Osteocyte (in vitro differentiated cells): Measurements from ENCODE around the gene CSPG4. TPM values are rescaled to one million over a fixed set of nuclear protein-coding genes. Genes with fewer than 3 reads are reported as not detected.
"Not testable (repeated sequence)": the region's sequence is repeated elsewhere in the genome, so short reads cannot be mapped to it uniquely, and the experiment has no call there.

Source experiments
- DNase-seq: peaks from one replicate; pipeline ENCODE4 v3.0.0; 2021; ENCODE audit warnings: mixed read lengths; ENCODE audit not compliant: unreplicated experiment; ENCODE audit errors: extremely low spot score
- H3K27ac Mint-ChIP-seq: one replicate; pipeline ENCODE4 v1.8.0; 2021; ENCODE audit warnings: mild to moderate bottlenecking, mixed read lengths; ENCODE audit not compliant: unreplicated experiment
- H3K27me3 Mint-ChIP-seq: one replicate; pipeline ENCODE4 v1.8.0; 2021; ENCODE audit warnings: mixed read lengths; ENCODE audit not compliant: unreplicated experiment
- H3K36me3 Mint-ChIP-seq: one replicate; pipeline ENCODE4 v1.8.0; 2021; ENCODE audit warnings: mixed read lengths; ENCODE audit not compliant: unreplicated experiment
- H3K4me1 Mint-ChIP-seq: one replicate; pipeline ENCODE4 v1.8.0; 2021; ENCODE audit warnings: mixed read lengths; ENCODE audit not compliant: unreplicated experiment
- H3K4me3 Mint-ChIP-seq: one replicate; pipeline ENCODE4 v1.8.0; 2021; ENCODE audit warnings: mild to moderate bottlenecking, moderate library complexity, mixed read lengths; ENCODE audit not compliant: unreplicated experiment
- H3K9me3 Mint-ChIP-seq: one replicate; pipeline ENCODE4 v1.8.0; 2021; ENCODE audit warnings: mixed read lengths; ENCODE audit not compliant: unreplicated experiment
- CTCF ChIP-seq: fragments of 200-600 bp; sonication (generic); IDR thresholded peaks from 2 replicates; pipeline ENCODE4 v1.5.0; 2021; ENCODE audit warnings: antibody characterized with exemption, mild to moderate bottlenecking, moderate library complexity
- total RNA-seq: library from RNA; stranded (reverse); gene quantifications from 2 replicates; pipeline ENCODE4 v1.2.1, GENCODE V29; 2021

Gene CSPG4
- total RNA-seq, 1 donor from 2014 or later: 43.3 TPM

DNA sequence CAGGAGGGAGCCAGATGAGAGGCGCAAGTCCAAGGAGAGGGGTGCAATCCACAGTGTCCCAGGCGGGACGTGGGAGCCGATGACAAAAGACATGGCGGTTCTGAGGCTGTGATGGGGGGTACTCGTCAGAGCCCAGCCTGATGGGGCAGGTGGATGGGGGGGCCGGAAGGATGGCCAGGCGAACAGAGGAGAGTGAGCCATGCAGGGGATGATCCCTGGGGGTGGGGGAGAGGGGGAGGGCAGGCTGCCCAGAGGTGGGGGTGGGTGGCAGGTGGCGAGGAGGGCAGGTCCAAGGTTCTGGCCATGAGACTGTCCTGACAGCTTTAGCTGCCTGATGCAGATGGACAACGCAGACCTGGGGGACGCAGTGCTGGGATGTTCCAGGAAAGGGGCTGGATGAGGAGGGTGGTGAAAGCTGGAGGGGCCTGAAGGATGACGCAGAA lies 8.9 kb upstream of the CSPG4 start:
- Mint-ChIP-seq H3K4me1 (peaks cover 28% of the 10 kb centered on the region), H3K36me3 (no peaks in the 10 kb centered on the region), H3K9me3 (no peaks in the 10 kb centered on the region), H3K27me3 (no peaks in the 10 kb centered on the region), H3K4me3 (no peak overlapping the region), H3K27ac (peak overlapping the region; percentile 48)
- no peak for TF ChIP-seq CTCF
- DNase-seq: no peak

GRCh38 chr15:75720787-75721479 lies 8.3 kb upstream of the CSPG4 start:
- Mint-ChIP-seq H3K9me3 (no peaks in the 10 kb centered on the region), H3K27me3 (no peaks in the 10 kb centered on the region), H3K36me3 (no peaks in the 10 kb centered on the region), H3K4me1 (peaks cover 28% of the 10 kb centered on the region), H3K4me3 (no peak overlapping the region), H3K27ac (peak overlapping the region; percentile 48)
- no peak for DNase-seq
- peak; percentile 32 for TF ChIP-seq CTCF

GRCh38 chr15:75720297-75720696 lies 7.6 kb upstream of the CSPG4 start:
- Mint-ChIP-seq H3K9me3 (no peaks in the 10 kb centered on the region), H3K27ac (no peak overlapping the region), H3K36me3 (no peaks in the 10 kb centered on the region), H3K27me3 (no peaks in the 10 kb centered on the region), H3K4me3 (no peak overlapping the region), H3K4me1 (peaks cover 28% of the 10 kb centered on the region)
- no peak for DNase-seq
- no peak for TF ChIP-seq CTCF

- Mint-ChIP-seq H3K9me3 (no peaks in the 10 kb centered on the region), H3K27me3 (no peaks in the 10 kb centered on the region), H3K4me3 (no peak overlapping the region), H3K4me1 (peaks cover 24% of the 10 kb centered on the region), H3K27ac (no peak overlapping the region), H3K36me3 (no peaks in the 10 kb centered on the region)
- TF ChIP-seq CTCF: no peak
- no peak for DNase-seq
Measured at GRCh38 chr15:75718328-75718727, 5.7 kb upstream of the CSPG4 start.

- H3K9me3 Mint-ChIP-seq, H3K27ac Mint-ChIP-seq, H3K36me3 Mint-ChIP-seq, H3K4me3 Mint-ChIP-seq, DNase-seq, H3K27me3 Mint-ChIP-seq: not testable (repeated sequence)
- H3K4me1 Mint-ChIP-seq: peaks cover 28% of the 10 kb centered on the region
Measured at GRCh38 chr15:75717001-75717400, 4.4 kb upstream of the CSPG4 start.

DNA sequence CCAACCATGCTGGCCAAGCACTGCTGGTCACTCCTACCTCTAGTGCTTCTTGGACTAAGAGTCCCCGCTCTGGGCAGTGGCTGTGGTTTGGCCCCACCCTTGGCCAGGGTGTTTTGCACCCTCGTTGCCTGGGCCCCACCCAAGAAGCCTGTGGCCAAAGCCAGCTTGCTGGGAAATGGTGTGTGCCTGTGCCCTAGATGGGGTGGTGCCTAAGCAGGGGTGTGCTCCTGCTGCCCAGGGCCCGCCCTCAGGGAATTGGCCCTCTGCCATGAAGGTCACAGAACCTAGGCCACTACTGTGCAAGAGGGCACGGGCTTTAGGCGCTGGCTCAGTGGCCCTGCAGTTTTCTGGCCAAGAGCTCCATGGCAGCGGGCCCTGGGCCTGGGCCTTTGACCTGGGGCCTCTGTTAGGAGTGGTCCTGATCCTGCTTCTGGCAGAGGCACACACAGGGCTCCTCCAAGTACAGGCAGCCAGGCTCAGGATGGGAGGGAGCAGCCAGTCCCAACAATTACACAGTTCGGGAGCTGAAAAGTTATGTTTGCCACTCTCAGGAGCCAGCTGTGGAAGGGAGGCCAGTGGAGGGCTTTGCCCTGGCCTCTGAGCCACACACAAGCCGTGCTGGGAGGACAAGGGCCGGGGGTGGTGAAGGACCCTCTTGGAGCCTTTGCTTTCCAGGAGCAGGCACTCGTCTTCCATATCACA lies 3.8 kb upstream of the CSPG4 start:
- not testable (repeated sequence) for H3K4me3 Mint-ChIP-seq, H3K27ac Mint-ChIP-seq

GRCh38 chr15:75715312-75715832 lies 2.7 kb upstream of the CSPG4 start:
- H3K4me3 Mint-ChIP-seq, H3K27ac Mint-ChIP-seq, H3K27me3 Mint-ChIP-seq: not testable (repeated sequence)

More for the DNA sequence above, 3.8 kb upstream of the CSPG4 start:
- not testable (repeated sequence) for H3K27me3 Mint-ChIP-seq, H3K36me3 Mint-ChIP-seq, H3K9me3 Mint-ChIP-seq, DNase-seq
- peaks cover 32% of the 10 kb centered on the region for H3K4me1 Mint-ChIP-seq

More at GRCh38 chr15:75715312-75715832, 2.7 kb upstream of the CSPG4 start:
- not testable (repeated sequence) for H3K36me3 Mint-ChIP-seq, H3K9me3 Mint-ChIP-seq, DNase-seq
- H3K4me1 Mint-ChIP-seq: peaks cover 26% of the 10 kb centered on the region
